Measurements from ENCODE around the gene ARGLU1. TPM values are rescaled to one million over a fixed set of nuclear protein-coding genes. Genes with fewer than 3 reads are reported as not detected.

ARGLU1 gene
- total RNA-seq, 4 donors from 2014 or later = 70.8 to 154 (median 122) TPM

GRCh38 chr13:106496072-106496997 lies 71.6 kb downstream of the ARGLU1 start:
- ATAC-seq (ENCODE audit: low FRiP score) = no peak
- no peak for TF ChIP-seq CTCF (IDR thresholded peaks at IDR 0.05)
- DNase-seq (ENCODE audit: low spot score) = no peak

DNA sequence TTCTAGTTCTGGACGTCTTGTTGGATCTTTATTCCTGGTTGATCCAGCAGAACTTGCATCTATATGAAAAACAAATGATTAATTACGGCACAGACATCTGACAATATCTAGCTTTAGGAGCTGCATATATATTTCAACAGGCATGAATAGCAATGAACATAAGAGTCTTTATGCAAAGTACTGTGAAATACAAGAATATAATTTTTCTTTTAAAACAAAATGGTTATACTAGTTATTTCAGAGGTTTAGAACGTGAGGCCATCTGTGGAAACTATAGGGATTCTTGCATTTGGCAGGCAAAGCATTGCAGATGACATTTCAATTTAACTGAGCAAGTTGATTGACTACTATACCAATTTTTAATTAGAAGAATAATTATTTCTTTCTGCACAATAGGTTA lies 73.0 kb downstream of the ARGLU1 start:
- DNase-seq (ENCODE audit: low spot score) (no peak), ATAC-seq (ENCODE audit: low FRiP score) (no peak)
- TF ChIP-seq CTCF (IDR thresholded peaks at IDR 0.05) = no peak

GRCh38 chr13:106494506-106494905 lies 73.4 kb downstream of the ARGLU1 start:
- no peak for TF ChIP-seq CTCF (IDR thresholded peaks at IDR 0.05)
- ATAC-seq (ENCODE audit: low FRiP score) (no peak), DNase-seq (ENCODE audit: low spot score) (no peak)

- ATAC-seq (ENCODE audit: low FRiP score) (no peak), DNase-seq (ENCODE audit: low spot score) (no peak)
- TF ChIP-seq CTCF (IDR thresholded peaks at IDR 0.05) = no peak
Observed at GRCh38 chr13:106493533-106494220, 74.3 kb downstream of the ARGLU1 start.

DNA sequence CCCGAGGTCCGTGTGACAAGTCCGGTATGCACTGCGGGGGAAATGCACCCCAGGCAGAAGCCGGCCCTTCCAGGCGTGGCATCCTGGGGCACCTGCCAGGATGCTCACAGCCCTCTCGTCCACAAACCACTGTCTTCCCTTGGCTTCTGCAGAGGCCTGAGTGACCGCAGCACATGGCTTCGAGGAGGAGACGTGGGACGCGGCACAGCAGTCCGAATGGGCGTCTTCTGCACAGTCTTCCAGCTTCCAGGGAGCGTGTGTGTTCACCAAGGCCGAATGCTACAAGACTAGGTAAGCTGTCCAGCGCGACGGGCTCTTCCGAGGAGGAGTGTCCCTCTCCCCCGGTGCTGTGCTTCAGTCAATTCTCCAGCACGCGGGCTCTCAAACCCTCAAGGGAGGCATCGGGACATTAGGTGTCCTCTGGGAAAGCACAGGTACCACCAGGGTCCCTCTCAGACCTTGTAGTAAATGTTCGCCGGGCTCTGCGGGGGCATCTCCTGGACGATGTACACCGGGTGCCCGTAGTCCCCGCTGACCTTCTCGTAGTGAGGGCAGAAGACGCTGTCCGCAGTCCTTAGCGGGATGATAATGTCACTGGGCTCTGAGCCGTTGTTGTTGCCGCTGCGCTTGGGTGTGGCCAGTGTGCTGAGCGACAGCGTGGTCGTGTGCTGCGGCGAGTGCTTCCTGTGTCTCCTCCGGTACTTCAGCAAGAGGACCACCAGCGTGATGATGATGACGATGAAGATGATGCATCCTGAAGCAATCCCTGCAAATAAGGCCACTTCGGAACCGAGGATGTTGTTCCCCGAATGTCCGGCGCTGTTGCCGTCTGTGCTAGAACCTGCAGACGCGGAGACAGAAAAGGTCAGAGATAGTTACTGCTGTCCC lies 75.1 kb downstream of the ARGLU1 start:
- DNase-seq (ENCODE audit: low spot score) (no peak), ATAC-seq (ENCODE audit: low FRiP score) (no peak)
- no peak for TF ChIP-seq CTCF (IDR thresholded peaks at IDR 0.05)

- DNase-seq (ENCODE audit: low spot score) (no peak), ATAC-seq (ENCODE audit: low FRiP score) (no peak)
- no peak for TF ChIP-seq CTCF (IDR thresholded peaks at IDR 0.05)
Observed at GRCh38 chr13:106491928-106492587, 75.9 kb downstream of the ARGLU1 start.

All from omental fat pad (tissue), 4 donors.